Caki2 (cell line): ENCODE data around the gene NAV2. TPM values are rescaled to one million over a fixed set of nuclear protein-coding genes. Genes with fewer than 3 reads are reported as not detected.
A peak's percentile ranks its signal among the peaks of the same experiment; 100 is the strongest.

Experiments used
- DNase-seq: peaks from one replicate; pipeline ENCODE4 v3.0.0-alpha.2; 2015; ENCODE audit warnings: low read depth
- in situ Hi-C: cut with HindIII; loops from 2 replicates; pipeline ENCODE4 v1.10.0; 2016; ENCODE audit warnings: low sequenced_read_pairs, low pct_unique_long_range_greater_than_20kb, mixed read lengths
- total RNA-seq: library from RNA; depleted of rRNA; stranded (reverse); fragments of >200 nt; shearing (Covaris generic); gene quantifications from 2 replicates; pipeline ENCODE4 v1.2.3, GENCODE V29; 2014; ENCODE audit warnings: low replicate concordance

The NAV2 gene
- total RNA-seq, 1 experiment from 2014 or later, result 6.9 TPM

- no peak for DNase-seq
Measured at GRCh38 chr11:20020198-20020597, 307.6 kb downstream of the NAV2 start.

GRCh38 chr11:20020716-20021115 is 308.1 kb downstream of the NAV2 start:
- in situ Hi-C loops, result no loop called here
- no peak for DNase-seq

More at GRCh38 chr11:20020198-20020597, 307.6 kb downstream of the NAV2 start:
- in situ Hi-C loops, result no loop called here

- DNase-seq, result no peak
- in situ Hi-C loops, result no loop called here
Measured at GRCh38 chr11:20021212-20021611, 308.6 kb downstream of the NAV2 start.

- in situ Hi-C loops, result no loop called here
- no peak for DNase-seq
Measured at GRCh38 chr11:20021771-20022362, 309.2 kb downstream of the NAV2 start.

- DNase-seq, result peak; percentile 49
- in situ Hi-C loops, result no loop called here
Measured at GRCh38 chr11:20022363-20023081, 309.9 kb downstream of the NAV2 start.

- DNase-seq, result no peak
- in situ Hi-C loops, result no loop called here
Measured at GRCh38 chr11:20023082-20023426, 310.4 kb downstream of the NAV2 start.

GRCh38 chr11:20024172-20024935 is 311.7 kb downstream of the NAV2 start:
- in situ Hi-C loops, result no loop called here
- DNase-seq, result no peak

GRCh38 chr11:20025332-20025840 is 312.7 kb downstream of the NAV2 start:
- in situ Hi-C loops, result no loop called here
- DNase-seq, result no peak

GRCh38 chr11:20026629-20027555 is 314.3 kb downstream of the NAV2 start:
- in situ Hi-C loops, result no loop called here
- DNase-seq, result no peak

- no peak for DNase-seq
- in situ Hi-C loops, result no loop called here
Measured at GRCh38 chr11:20027556-20028013, 314.9 kb downstream of the NAV2 start.

GRCh38 chr11:20029193-20029592 is 316.6 kb downstream of the NAV2 start:
- no peak for DNase-seq
- in situ Hi-C loops, result no loop called here

GRCh38 chr11:20030472-20030871 is 317.8 kb downstream of the NAV2 start:
- in situ Hi-C loops, result no loop called here
- no peak for DNase-seq

GRCh38 chr11:20031155-20032001 is 318.7 kb downstream of the NAV2 start:
- in situ Hi-C loops, result no loop called here
- DNase-seq, result peak; percentile 97

- in situ Hi-C loops, result no loop called here
- no peak for DNase-seq
Measured at GRCh38 chr11:20032127-20032526, 319.5 kb downstream of the NAV2 start.

- in situ Hi-C loops, result no loop called here
- DNase-seq, result no peak
Measured at GRCh38 chr11:20032577-20033260, 320.1 kb downstream of the NAV2 start.

- in situ Hi-C loops, result no loop called here
- no peak for DNase-seq
Measured at GRCh38 chr11:20033806-20034205, 321.2 kb downstream of the NAV2 start.

GRCh38 chr11:20034941-20035340 is 322.3 kb downstream of the NAV2 start:
- no peak for DNase-seq
- in situ Hi-C loops, result no loop called here
